T follicular helper cell (primary cell): ENCODE results near the gene GULP1.

Experiments
- DNase-seq: peaks from one replicate; pipeline ENCODE4 v3.0.0-alpha.2; 2020; ENCODE audit warnings: low read depth

Gene GULP1

DNA sequence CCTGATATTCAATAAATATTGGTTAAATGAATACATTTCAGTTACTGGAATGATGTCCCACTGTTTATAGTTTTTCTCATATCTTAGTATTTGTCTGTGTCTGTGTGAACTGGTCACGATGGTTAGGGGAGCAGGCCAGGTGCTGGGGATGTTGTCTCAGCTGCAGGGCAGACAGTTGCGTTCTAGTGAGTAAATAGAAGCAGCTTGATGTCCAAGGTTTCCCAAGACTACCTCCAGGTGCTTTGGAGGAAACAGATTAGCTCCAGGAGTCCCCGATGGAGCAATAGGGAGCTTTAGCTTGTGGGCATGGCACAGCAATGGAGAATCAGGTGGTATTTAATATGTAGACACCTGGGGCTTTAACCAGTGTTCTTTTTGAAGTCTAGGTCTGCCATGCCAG is 75.5 kb downstream of the GULP1 start:
- DNase-seq, result no peak

GRCh38 chr2:188369365-188369764 is 77.7 kb downstream of the GULP1 start:
- DNase-seq, result no peak

GRCh38 chr2:188378371-188378950 is 86.8 kb downstream of the GULP1 start:
- DNase-seq, result no peak

DNA sequence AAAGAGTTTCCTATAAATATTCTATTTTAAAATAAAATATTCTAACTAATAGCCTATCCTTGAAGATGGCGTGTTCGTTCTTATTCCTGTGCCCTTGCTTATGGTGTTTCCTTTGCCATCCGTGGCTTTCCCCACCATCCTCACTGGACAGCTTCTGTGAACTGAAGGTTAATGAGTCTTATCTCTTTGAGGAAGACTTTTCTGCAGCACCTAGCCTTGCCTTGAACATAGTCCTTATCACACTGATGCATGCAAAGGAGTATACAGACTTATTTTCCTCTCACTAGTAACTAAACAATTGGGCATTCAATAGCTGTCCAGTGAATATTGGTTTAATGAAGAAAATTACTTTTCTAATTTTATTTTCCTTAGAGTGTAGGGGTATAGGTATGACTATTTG is 88.1 kb downstream of the GULP1 start:
- DNase-seq, result no peak

DNA sequence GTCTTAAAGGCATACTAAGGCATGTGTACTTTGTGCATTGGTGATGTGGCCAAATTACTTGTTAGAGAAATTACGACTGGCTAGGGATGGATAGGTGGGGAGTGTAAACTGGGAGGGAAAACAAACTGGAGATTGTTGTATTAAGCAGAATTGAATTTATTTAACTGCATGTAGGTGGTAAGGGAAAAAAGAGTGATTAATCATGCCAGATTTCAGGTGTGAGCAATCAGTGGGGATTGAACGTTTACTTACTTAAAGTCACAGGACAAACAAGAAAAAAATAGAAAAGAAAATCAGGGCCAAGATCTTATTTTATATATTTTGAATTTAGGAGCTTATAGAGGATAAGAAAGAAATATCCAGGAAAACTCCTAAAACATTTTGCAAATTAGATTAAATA is 88.6 kb downstream of the GULP1 start:
- no peak for DNase-seq

DNA sequence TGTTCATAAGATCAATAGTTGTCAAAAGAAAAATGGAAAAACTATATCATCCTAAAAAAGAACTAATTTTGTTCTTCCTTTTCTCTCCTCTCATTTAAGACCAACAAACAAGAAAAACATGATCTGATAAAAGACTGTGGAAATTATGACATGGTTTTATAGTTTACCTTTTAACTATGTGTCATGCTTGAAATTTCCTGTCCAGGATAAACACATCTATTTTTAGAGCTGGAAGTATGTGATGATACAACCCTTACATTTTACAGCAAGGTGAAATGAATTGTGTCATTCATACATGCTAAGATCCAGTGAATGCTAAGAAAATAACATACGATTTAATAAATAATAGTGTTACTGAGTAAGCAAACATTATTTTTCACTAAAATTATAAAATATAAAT is 89.9 kb downstream of the GULP1 start:
- DNase-seq, result no peak

GRCh38 chr2:188382107-188382506 is 90.4 kb downstream of the GULP1 start:
- DNase-seq, result no peak

DNA sequence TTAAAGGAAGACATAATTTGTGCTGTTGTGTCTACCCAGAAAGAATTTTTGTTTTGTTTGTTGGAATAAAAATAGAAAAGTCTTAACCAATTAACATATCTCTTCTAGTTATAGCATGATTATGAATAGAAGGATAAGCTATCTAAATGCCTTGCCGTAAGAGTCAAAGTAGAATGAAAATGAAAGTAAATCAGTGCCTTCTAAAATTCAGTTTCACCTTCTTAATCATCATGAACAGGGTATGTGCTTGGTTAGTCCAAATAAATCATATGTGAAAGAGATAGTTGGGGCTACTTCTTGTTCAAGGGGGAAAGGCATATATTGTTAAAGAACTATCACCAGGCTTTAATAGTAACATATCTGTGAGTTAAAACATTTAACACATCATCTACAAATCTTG is 91.5 kb downstream of the GULP1 start:
- no peak for DNase-seq

DNA sequence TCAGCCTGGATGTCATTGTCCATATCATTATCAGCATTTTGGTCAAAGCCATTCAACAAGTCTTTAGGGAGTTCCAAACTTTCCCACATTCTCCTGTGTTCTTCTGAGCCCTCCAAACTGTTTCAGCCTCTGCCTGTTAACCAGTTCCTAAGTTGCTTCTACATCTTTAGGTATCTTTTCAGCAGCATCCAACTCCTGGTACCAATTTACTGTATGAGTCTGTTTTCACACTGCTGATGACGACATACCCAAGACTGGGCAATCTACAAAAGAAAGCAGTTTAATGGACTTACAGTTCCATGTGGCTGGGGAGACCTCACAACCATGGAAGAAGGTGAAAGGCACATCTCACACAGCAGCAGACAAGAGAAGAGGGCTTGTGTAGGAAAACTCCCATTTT is 94.2 kb downstream of the GULP1 start:
- DNase-seq, result no peak

- DNase-seq, result no peak
These were observed 97.2 kb downstream of the GULP1 start for GRCh38 chr2:188388831-188389230.

DNA sequence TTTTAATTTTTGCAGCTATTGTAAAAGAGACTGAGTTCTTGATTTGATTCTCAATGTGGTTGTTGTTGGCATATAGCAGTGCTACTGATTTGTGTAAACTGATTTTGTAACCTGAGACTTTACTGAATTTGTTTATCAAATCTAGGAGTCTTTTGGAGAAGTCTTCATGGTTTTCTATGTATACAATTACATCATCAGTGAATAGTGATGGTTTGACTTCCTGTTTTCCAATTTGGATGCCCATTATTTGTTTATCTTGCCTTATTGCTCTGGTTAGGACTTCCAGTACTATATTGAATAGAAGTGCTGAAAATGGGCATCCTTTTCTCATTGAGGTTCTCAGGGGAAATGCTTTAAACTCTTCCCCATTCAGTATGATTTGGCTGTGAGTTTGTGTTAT is 99.7 kb downstream of the GULP1 start:
- no peak for DNase-seq

DNA sequence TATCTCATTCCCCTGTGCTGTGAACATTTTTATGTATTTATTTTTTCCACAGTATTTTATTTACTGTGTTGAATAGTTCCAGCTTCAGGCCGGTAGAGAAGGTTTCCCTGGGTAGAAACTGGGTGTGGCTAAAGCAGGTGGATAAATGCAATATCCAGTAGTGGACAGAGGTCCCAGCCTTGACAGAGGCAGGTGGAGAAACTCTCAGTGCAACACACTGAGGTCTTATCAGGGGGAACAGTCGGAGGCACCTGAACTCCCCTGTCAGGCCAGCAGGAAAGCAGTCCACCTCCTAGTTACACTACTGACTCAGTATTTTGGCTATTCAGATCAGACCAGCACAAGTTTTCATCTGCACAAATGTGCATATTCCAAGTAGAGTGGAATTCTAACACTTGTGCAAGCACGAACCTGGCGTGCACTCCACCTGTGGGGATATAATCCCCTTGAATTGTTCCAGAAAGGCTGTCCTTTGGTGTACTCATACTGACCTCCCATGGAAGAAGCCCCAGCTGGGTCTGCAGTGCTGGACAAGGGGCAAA is 103.3 kb downstream of the GULP1 start:
- DNase-seq, result no peak

- DNase-seq, result no peak
These were observed 104.4 kb downstream of the GULP1 start for GRCh38 chr2:188395903-188396689.

- DNase-seq, result no peak
These were observed 107.5 kb downstream of the GULP1 start for GRCh38 chr2:188399159-188399558.

DNA sequence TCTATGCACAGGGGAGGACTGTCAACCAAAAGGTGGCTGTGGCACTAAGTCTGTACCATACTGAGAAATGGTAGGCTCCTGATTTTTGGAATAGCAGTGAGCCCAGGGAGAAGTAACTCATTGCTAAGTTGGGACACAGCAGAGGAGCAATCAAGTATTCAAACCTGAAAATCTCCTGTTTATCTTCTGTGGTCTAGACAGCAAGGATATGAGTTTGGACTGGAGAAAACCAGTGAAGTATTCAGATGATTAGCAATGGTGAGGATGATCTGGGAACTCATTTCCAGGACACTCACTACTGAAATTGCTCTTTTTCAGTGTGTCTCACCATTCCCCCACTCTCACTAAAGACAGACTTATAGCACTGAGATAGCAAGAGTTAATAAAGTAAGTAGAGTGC is 112.0 kb downstream of the GULP1 start:
- DNase-seq, result no peak

GRCh38 chr2:188404341-188405004 is 112.8 kb downstream of the GULP1 start:
- DNase-seq, result no peak

DNA sequence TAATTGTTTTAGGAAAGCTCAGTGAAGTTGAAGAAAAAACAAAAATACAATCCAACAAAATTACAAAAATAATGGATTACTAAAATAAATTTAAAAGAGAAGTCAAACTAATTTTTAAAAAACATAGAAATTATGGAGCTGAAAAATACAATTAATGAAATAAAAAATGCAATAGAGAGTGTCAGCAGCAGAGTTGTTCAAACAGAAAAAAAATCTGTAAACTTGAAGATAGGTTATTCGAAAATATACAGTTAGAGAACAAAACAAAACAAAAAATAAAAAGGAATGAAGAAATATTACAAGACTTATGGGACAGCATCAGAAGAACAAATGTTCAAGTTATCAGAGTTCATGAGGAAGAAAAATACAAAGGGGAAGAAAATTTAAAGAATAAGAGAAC is 114.7 kb downstream of the GULP1 start:
- no peak for DNase-seq

DNA sequence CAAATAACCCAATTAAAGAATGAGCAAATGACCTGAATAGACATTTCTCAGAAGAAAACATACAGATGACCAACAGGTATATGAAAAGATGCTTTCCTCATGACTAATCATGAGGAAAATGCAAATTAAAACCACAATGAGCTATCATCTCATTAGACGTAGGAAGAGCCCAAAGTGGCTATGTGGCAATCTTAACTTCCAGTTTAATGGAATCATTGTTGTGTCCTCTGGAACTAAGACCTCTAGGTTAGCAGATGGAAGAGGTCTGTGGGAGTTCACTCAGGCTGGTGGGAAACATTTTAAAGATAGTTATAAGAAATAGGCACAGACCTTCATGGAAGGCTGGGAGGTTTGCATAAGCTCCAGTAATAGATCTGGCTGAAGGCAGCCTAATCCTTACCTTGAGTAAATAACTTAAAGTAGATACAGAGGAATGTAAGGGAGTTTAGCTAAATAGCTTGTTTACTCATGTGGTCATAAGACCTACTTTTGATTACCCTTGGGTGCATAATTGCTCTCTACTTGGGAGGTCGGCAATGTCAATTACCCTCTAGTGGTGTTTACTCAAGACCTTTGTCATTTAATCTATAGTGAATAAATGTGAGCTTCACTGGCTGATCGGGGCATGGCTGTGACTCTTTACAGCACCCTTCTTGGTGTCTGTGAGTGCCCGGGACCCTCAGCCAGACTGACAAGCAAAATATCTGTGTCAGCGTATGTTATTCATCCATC is 119.0 kb downstream of the GULP1 start:
- no peak for DNase-seq

DNA sequence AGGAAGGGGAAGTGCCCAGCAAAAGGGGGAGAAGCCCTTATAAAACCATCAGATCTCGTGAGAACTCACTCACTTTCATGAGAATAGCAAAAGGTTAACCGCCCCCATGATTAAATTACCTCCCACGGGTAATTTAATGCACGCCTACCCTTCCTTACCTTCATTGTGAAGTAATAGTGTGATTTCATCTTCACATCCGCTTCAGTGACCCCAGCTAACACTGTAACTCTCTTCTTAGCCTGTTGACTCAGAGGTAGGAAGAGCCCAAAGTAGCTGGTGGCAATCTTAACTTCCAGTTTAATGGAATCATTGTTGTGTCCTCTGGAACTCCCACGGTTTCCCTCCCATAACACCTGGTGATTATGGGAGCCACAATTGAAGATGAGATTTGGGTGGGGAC is 120.5 kb downstream of the GULP1 start:
- DNase-seq, result no peak

DNA sequence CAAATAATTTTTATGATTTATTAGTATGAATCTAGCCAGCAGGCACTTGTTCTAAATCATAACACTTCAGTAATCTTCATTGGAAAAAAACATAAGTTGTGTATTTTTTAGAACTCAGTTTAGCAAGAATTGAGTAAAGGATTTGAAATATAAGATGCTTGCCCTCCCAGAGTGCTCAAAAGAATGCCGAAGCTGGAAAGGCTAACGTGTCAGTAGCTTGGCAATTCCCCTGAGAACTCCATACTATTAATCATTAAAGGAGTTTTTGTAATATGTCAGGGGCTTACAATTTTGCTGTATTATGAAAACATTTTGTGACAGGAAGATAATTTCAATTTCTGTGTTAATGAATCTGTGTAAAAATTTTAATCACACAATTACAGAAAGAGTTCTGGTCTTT is 122.7 kb downstream of the GULP1 start:
- no peak for DNase-seq

DNA sequence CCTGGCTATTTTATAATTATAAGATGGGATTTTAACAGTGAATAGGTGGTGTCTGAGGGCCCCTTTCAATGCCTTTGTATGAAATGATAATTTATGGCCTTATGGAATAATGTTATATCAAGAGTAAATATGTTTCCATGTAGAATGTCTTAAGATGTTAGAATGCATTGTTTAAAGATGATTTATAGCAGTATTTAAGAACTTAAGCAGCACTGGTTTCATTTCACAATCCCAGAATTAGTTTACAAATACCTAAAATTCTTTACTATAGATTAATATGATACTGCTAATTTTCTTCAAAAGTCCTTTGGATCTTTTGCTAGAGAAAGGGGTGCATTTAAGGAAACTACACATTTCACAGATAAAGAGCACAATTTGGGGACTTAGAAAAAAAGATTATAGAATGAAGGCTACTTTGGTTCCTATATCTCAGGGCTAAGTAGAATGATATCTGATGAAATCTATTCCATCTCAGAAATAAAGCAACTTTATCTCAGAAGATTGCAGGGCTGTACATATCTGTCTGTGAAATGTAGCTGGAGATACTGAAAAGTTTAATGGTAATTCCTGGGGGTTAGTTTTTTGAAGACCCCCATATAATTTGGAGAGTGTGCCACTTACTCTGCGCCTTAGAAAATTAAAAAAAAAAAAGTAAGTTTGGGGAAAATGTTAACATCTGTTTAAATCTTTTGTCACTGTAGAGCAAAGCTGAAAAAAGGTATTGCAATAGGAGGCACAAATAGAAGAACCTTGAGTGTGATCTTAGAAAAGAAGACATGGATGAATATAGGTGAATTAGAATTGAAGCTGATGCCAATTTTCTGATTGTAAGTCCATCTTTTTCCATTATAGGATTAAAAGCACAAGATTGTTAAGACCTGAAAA is 123.4 kb downstream of the GULP1 start:
- no peak for DNase-seq

- no peak for DNase-seq
These were observed 124.0 kb downstream of the GULP1 start for GRCh38 chr2:188415754-188416083.
